RPMI8226 (cell line): Measurements from ENCODE around the gene SPON1.
"Not testable (repeated sequence)": the region's sequence is repeated elsewhere in the genome, so short reads cannot be mapped to it uniquely, and the experiment has no call there.

Experiments
- DNase-seq: peaks from one replicate; pipeline ENCODE4 v3.0.0-alpha.2; 2015

SPON1 gene

GRCh38 chr11:14090631-14091030 is 128.1 kb downstream of the SPON1 start:
- DNase-seq = not testable (repeated sequence)

- no peak for DNase-seq
Observed at GRCh38 chr11:14093065-14093464, 130.5 kb downstream of the SPON1 start.

GRCh38 chr11:14094481-14095037 is 132.0 kb downstream of the SPON1 start:
- DNase-seq = no peak

GRCh38 chr11:14095882-14096281 is 133.4 kb downstream of the SPON1 start:
- no peak for DNase-seq

- no peak for DNase-seq
Observed at GRCh38 chr11:14096606-14097005, 134.1 kb downstream of the SPON1 start.

- DNase-seq = no peak
Observed at GRCh38 chr11:14101388-14101787, 138.9 kb downstream of the SPON1 start.

GRCh38 chr11:14102766-14103165 is 140.2 kb downstream of the SPON1 start:
- DNase-seq = no peak

GRCh38 chr11:14105446-14105845 is 142.9 kb downstream of the SPON1 start:
- no peak for DNase-seq

- DNase-seq = no peak
Observed at GRCh38 chr11:14106303-14107049, 144.0 kb downstream of the SPON1 start.

GRCh38 chr11:14107050-14107430 is 144.5 kb downstream of the SPON1 start:
- DNase-seq = no peak

- DNase-seq = no peak
Observed at GRCh38 chr11:14109742-14110141, 147.2 kb downstream of the SPON1 start.

GRCh38 chr11:14110629-14111028 is 148.1 kb downstream of the SPON1 start:
- no peak for DNase-seq

- no peak for DNase-seq
Observed at GRCh38 chr11:14111496-14111895, 149.0 kb downstream of the SPON1 start.

- no peak for DNase-seq
Observed at GRCh38 chr11:14112721-14113120, 150.2 kb downstream of the SPON1 start.

- DNase-seq = no peak
Observed at GRCh38 chr11:14114269-14114668, 151.7 kb downstream of the SPON1 start.

- no peak for DNase-seq
Observed at GRCh38 chr11:14114786-14115185, 152.3 kb downstream of the SPON1 start.

GRCh38 chr11:14117632-14118031 is 155.1 kb downstream of the SPON1 start:
- no peak for DNase-seq

GRCh38 chr11:14118072-14118471 is 155.5 kb downstream of the SPON1 start:
- DNase-seq = no peak

- DNase-seq = no peak
Observed at GRCh38 chr11:14119357-14119756, 156.8 kb downstream of the SPON1 start.

- DNase-seq = no peak
Observed at GRCh38 chr11:14124350-14124749, 161.8 kb downstream of the SPON1 start.

- DNase-seq = no peak
Observed at GRCh38 chr11:14124886-14125285, 162.4 kb downstream of the SPON1 start.

GRCh38 chr11:14125529-14125928 is 163.0 kb downstream of the SPON1 start:
- no peak for DNase-seq

- no peak for DNase-seq
Observed at GRCh38 chr11:14127679-14128078, 165.2 kb downstream of the SPON1 start.

- DNase-seq = no peak
Observed at GRCh38 chr11:14132312-14132711, 169.8 kb downstream of the SPON1 start.

GRCh38 chr11:14133381-14133780 is 170.9 kb downstream of the SPON1 start:
- DNase-seq = no peak
